Stimulated activated CD8-positive, alpha-beta memory T cell treated with anti-CD3 and anti-CD28 coated beads, Interleukin-4, amount 100 ng/mL, for 24 hours (primary cell): ENCODE measurements around the gene ZBTB7A.

Experiments
- DNase-seq: peaks from one replicate; pipeline ENCODE4 v3.0.0-alpha.2; 2020; ENCODE audit warnings: low read depth

ZBTB7A gene

DNA sequence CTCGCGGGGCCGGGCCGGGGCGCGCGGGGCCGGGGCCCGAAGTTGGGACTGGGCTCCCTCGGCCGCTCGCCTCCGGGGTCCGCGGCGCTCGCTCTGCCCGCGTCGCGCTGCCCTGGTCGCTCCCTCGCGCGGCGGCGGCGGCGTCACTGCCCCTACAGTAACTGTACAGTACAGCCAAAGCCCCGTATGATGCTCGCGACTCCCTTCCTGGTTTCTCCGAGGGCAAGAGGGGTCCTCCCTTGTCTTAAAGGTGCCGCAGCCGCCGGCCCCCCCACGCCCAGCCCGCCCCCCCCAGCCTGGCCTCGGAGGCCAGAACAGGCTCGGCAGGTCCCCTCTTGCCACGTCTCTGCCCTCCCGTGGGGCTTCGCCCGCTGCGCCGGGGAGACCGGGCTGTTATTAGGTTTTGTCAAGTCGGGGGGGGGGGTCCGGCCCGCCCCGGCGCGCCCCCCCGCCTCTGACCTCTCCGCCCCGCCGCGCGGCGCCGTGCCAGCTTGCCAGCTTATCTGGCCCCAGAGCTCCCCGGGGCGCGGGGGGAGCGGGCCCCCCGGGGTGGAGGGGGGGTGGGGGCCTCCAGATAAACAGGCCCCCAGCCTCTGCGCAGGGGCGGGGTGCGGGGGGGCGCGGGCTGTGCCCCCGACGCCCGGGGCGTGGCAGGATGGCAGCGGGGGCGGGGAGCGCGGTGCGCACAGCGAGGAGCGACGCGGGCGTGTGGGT is at the start of gene ZBTB7A:
ZBTB7A (minus strand) TSS at position 218 of the 714 bp plus-strand sequence. CDS start 11,667 bp downstream, outside the sequence.
- DNase-seq, result no peak

DNA sequence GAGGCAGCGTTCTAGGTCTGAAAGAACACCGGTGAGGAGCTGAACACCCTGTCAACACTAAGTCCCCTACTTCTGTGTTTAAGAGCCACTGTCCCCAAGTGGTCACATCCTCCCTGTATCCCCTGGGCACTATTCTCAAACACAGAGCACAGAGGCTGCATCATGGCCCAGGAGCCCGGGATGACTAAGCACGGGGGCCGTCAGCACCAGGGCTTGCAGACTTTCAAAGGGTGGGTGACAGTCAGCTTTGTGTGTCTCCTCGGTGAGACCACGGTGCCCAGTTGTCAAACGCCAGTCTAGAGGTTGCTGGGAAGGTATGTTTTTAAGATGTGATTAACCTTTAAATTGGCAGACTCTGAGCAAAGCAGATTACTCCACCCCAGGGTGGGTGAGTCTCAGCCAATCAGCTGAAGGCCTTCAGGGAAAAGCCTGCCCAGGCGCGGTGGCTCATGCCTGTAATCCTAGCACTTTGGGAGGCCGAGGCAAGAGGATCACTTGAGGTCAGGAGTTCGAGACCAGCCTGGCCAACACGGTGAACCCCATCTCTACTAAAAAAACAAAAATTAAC is 49.2 kb upstream of the ZBTB7A start:
- DNase-seq, result no peak

DNA sequence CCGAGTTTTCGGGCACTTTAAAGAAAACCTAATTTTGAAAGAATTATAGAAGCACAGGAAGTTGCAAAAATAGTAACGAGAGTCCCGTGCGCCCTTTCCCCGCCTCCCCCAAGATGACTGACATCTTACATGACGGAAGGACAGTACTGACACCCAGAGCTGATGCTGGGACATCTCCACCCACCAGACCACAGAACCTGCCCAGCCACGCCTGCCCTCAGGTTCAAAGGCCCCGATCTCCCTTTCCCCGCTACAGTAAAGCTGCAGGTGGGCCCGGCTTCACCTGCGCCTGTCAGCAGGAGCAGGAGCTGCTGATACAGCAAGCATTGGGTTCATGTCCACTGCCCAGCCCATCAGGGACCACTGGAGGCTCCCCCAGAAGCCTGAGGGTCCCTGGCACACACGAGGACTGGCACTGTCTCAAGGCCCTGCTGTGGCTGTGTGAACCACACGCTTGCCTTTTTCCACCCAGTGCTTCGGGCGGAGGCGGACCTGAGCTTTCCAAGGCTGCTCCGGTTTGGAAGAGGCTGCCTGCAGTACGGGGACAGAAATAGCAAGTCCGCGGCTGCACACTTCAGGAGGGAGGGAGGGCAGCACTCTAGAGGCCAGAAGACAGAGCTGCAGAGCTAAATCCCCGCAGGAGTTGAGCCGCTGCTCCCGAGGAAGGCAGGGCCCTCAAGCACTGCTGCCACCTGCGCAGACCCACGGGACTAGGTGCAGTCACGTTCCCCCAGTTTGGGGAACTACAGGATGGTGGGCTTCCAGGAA is 48.5 kb upstream of the ZBTB7A start:
- DNase-seq, result peak; percentile 44

DNA sequence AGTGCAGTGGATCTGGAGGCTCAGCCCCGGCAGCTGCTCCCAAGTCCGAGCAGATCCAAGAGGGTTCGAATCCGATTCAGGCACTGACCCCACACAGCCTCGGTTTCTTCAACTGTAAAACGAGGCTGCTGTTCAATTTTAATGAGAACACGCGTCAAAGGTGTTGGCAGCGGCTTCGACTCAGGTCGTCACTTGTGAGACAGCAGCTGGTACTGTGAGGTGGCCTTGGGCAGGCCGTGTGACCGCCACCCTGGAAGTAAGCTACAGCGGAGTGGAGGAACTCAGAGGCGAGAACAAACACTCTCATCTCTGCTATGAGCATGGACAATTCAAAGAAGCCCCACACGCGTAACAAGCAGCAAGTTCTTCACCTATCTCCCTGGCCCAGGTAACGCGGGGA is 47.5 kb upstream of the ZBTB7A start:
- no peak for DNase-seq

DNA sequence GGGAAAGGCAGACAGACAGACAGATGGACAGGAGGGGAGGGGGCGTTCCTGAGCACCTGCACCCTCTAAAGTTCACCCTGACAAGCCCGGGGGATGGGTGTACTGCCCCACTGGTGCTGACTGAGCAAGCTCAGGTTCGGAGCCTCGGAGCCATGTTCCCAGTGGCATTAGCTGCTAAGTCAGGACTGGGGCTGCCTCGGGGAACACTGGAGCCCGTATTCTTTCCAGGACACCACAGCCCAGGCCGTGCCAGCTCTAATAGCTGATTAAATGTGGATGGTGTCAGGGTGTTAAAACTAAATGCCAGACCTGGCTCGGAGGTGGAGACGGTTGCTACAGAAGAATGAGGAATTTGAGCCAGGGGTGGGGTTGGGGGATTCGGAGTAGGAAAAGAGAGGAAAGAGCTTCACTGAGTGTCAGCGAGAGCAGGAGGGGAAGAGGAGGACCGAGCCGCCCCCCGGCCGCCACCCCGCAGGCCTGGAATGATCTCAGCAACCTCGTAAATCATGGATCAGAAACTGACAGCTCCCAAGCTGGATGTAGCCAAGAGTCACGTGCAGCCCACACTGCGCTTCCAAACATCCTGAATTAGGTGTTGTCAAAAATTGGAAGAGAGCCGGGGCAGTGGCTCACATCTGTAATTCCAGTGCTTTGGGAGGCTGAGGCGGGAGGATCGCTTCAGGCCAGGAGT is 46.8 kb upstream of the ZBTB7A start:
- DNase-seq, result no peak

DNA sequence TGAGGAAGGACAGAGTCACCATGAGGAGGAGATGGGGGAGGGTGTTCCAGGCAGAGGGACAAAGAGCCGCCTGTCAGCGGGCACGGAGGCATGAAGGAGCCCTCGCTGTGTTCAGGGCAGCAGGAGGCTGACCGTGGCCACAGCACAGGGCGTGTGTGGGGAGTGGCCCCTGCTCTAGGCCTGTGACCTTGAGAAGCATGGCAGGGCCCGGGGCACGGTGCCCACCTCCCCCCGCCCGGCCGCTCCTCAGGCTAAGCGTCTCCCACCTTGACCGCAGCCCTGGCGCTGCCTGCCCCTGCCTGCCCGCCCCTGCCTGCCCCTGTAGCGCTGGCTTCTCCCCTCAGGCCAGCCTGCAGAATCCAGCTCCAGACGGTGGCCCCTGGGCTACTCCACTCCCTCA is 45.7 kb upstream of the ZBTB7A start:
- DNase-seq, result no peak

DNA sequence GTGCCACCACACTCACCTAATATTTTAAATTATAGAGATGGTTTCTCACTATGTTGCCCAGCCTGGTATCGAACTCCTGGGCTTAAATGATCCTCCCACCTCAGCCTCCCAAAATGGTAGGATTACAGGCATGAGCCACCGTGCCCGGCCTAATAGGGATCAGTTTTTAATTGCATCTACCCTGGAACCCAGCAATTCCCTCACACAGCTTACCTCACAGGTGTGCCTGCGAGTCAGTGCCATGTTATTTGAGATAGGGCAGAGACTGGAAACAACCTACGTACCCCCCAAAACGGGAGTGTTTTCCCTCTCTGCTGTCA is 42.9 kb upstream of the ZBTB7A start:
- DNase-seq, result no peak

DNA sequence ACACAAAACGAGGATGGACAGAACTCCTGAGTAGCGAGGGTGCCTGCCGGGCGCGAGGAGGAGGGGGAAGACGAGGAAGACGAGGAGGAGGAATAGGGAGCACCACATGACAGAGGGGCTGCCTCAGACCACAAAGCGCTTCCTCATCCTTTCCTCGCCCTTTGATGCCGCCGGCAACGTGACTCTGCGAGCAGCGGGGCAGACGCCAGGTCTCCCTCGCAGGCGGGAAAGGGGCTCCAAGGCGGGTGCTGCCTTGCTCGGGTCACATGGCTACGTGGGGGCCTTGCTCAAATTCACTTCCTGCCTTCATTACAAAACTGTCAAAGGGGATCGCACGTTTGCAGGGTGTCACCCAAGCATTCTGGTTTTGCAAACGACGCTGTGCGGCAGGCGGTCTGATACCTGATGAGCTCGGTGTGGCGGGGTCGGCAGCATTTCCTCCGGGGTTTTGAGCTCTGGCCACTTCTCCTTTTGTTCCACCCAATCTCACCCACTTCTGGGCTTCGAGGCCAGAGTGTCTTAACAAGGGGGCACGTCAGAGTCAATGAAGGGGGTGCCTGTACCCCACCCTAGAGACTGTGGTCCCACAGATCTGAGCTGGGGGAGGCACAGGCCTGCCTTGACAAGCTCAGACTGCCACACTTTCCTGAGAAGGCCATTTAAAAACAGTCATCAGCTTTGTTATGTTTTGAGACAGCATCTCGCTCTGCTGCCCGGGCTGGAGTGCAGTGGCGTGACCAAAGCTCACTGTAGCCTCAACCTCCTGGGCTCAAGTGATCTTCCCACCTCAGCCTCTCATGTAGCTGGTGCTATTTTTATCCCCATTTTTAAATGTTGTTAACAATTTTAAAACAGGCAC is 42.3 kb upstream of the ZBTB7A start:
- peak; percentile 60 for DNase-seq

DNA sequence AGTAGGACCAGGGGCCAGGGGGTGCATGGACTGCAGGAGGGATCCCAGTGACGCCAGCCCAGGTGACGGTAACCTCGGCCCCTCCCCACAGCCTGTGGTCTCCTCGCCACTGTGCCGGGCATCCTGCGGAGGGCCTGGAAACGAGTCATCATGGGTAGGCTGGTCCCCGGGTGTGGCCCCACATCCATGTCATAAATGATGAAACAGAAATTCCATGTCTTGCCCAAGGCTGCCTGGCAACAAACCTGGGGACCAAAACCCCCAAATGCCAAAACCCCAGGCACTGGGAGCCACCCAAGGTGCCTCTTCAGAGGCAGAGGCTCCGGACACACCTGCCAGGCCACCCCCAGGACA is 36.4 kb upstream of the ZBTB7A start:
- no peak for DNase-seq

DNA sequence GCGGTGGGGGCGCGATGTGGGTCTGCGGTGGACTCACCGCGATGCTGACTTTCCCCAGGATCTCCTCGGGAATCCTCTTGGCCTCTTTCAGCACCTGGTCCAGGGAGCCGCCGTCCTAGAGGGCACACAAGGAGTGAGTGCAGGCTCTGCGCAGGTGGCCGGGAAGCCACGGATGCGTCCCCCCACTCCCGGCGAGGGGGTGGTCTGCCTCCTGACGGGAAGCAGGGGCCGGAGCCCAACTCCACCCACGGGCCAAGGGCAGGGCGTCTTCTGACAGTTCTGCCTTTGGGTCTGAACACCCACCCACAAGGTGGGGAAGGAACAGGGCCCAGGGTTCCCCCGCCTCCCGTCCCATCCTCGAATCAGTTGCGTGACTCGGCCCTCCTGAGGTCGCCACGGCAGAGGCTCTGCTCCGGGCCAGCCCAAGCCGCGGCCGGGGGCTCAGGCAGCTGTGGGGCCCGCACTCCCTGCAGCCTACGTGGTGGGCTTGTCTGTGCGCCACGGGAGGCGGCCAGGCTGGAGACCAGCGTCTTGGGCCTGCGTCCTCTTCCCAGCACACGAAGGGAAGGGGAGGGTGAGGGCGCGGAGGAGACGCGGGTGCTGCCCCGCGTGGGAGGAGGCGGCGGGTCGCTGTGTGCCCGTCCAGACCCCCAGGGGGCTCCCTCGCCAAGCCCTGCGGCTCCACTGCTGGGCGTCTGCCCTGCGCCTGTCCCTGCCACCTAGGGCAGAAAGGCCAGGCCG is 35.8 kb upstream of the ZBTB7A start:
- DNase-seq, result no peak

DNA sequence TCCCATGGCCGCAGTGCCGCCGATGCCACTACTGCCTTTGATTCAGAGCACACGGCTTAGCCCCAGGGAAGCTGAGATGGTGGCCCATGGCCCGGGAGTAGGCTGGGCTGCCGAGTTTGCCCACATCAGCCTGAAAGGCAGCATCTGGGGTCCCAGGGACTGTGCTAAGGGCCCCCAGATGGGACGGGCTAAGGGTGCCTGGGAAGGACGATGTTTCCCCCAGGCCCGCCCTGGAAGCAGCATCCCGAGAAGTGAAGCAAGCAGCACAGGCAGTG is 34.7 kb upstream of the ZBTB7A start:
- DNase-seq, result no peak

DNA sequence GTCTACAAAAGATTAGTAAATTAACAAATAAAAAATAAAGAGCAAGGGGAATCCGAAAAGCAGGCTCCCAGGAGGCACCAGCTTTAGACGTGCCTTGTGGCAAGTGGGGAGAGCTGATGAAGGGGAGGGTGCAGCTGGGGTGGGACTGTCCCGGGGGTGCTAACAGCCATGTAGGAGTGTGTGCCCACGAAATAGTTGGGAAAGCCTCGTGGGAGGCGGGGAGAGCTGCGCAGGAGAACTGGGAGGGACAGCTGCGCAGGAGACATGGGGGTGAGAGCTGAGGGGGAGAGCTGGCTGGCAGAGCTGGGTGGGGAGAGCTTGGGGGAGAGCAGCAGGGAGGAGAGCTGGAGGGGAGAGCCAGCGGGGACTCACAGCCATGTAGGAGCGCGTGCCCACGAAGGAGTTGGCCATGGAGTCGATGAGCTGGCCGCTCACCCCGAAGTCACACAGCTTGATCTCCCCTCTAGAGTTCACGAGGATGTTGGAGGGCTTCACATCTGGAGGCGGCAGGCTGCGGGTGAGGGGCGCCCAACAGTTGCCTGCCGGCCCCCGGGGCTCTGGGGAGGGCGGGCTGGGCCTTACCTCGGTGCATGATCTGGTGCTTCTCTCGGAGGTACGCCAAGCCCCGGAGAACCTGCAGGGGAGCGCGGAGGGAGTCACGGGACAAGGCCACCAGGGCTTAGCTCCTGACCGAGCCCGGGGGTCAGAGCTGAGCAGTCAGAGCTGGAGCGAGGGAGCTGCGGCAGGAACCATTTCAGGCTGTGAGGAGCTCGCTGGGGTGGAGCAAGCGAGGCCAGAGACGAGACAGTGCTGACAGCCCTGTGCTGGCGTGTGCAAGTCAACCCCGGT is 34.2 kb upstream of the ZBTB7A start:
- no peak for DNase-seq

DNA sequence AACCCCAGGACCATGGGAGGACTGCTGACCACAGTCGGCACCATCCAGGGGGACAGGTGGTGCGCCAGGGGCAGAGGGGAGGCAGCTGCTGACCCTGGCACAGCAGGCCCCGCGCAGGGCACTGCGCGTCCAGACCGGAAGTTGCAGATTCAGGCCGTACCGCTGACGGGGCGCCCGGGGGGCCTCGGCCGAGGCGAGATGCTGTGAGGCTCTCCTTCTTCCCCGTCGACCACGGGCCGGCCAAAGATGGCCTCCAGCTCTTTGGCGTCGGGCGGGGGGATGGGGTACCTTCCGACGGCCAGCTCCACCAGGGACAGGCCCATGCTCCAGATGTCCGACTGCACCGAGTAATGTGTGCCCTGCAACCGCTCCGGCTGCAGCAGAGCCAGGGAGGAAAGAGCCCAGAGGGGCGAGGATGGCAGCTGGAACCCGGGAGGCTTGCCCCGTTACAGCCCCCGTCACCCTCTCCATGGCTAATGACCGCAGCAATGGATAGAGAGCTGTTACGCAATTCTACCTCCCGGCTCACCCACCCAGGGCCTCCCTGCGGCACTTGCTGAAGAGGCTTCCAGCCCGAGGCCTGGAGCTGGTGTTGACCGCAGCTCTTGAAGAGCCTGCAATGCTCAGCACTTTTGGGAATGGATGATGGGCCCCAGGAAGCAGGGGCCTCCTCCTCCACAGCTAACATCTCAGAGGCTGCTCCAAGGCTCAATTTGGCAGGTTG is 32.5 kb upstream of the ZBTB7A start:
- DNase-seq, result no peak

DNA sequence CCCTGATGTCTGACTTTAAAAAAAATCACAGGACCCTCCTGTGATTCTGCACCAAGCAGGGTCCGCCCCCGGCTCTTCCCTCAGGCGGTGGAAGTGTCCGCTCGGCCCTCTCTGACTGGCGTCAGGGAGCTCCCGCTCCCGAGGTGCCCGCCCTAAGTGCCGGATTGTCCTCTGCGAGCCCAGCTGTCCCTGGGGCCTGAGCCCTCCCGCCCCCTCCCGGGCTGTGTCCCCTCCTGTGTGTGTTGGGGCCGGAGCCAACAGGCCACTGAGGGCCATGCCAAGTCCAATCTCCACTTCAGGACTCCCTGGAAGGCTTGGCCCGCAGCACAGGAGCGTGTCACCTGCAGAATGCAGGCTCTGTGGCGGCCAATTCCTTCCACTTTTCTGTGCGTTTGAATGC is 31.8 kb upstream of the ZBTB7A start:
- DNase-seq, result no peak

DNA sequence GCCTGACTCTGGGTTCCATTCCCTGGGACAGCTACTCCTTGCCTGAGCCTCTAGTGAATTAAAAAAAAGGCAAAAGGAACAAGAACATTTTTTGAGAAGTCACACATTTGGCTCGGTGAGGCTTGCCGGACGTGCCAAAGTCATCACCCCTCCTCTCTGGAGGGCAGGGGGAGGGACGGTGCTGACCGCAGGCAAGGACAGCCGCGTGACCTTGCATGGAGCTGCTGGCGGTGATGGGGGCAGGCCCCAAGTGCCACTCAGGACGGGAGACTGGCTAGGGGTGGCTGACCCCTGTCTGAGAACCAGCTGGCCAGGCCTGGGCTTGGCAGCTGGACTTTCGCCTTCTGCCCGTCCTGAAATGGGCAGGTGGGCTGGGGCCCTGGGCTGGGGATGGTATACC is 30.8 kb upstream of the ZBTB7A start:
- no peak for DNase-seq

DNA sequence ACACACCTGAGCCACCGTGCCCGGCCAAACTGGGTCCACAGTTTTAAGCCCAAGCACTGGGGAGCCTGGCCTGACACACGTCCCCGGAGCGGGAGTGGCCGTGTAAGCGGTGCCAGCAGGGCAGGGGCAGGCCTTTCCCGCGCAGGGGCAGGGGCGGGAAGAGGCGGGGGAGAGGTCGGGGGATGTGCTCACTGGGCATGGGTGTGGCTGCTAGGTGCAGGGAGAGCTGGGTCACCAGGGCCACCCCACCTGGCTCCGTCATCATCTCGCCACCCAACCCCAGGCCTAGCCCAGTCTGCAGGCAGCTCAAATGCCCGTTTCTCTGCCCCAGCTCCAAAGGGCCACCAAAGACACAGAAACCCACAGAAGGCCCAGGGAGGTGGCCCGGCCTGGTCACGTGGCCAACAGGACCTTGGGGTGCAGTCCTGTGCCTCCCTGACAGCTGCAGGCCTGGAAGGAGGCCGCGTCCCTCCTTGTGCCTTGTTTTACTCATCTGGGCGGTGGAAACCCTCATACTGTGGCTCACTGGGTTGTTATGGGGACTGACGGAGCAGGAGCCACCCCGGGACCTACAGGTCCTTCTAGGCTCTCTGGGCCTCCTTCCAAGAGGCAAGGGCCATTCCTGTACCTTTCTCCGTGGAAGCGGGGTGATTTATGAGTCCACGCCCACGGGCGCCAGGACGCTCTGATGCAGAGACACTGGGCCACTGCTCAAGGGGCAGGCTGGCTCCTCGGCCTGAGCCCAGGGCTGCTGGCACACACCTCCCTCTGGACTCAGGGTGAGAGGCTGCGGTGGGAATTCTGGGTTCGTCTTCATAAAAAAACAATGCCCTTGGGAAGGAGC is 29.6 kb upstream of the ZBTB7A start:
- DNase-seq, result no peak

DNA sequence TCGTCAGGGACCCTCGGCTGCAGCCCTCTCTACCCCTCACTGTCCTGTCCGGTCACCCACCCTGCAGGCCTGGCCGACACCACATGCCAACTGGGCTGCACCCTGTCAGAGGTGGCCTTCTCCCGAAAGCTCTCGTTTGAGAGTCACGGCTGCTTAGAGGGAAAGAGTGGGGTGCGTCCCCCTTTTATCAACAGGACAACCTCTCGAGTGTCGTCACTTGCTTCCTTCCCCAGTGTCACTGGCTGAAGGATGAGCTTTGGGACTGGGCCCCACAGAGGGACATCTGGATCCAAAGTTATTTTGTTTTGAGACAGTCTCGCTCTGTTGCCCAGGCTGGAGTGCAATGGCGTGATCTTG is 28.8 kb upstream of the ZBTB7A start:
- no peak for DNase-seq

DNA sequence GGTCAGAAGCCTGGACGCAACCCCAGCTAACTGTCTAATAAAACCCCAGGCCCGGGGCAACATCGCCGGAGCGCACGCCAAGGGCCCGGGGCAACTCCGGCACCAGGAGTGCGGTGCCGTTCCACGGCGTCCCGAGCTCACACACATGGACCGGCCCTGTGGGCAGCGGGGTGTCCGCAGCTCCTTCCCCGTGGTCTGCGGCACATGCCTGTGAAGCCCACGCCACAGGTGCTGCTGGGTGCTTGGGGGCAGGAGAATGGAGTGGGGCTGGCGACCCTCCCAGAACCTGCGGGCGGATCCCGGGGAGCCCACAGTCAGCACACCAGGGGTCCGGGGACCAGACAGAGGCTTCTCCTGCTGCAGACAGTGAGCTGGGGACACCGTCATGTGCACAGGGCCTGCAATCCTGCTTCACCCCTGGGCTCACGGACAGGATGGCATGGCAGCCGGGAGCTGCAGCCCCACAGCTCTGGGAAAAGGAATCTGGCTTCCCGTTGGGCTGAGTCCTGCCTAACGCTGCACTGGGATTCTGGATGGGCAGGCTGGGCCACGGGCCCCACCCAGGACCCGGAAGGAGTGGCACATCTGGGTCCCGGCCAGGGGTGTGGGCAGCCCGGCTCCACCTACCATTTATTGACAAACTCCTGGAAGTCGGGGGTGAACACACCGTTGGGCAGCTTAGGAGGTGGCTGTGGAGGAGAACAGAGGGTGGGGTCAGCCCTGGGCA is 28.2 kb upstream of the ZBTB7A start:
- DNase-seq, result no peak
